GM19455 (cell line): ENCODE data around the gene GAPVD1.
"Not testable (repeated sequence)": the region's sequence is repeated elsewhere in the genome, so short reads cannot be mapped to it uniquely, and the experiment has no call there.

Experiments used
- ATAC-seq: cut with Tn5 transposase; IDR thresholded peaks from one replicate; pipeline ENCODE4 v1.9.1; 2021; ENCODE audit not compliant: unreplicated experiment

The GAPVD1 gene

GRCh38 chr9:125366676-125367075 is 105.0 kb downstream of the GAPVD1 start:
- ATAC-seq, result no peak

- ATAC-seq, result no peak
These were observed 109.2 kb downstream of the GAPVD1 start for GRCh38 chr9:125370786-125371185.

GRCh38 chr9:125372441-125373226 is 111.0 kb downstream of the GAPVD1 start:
- ATAC-seq, result no peak

GRCh38 chr9:125374443-125375309 is 113.0 kb downstream of the GAPVD1 start:
- peak; percentile 55 for ATAC-seq

GRCh38 chr9:125375820-125376219 is 114.2 kb downstream of the GAPVD1 start:
- no peak for ATAC-seq

- ATAC-seq, result no peak
These were observed 114.9 kb downstream of the GAPVD1 start for GRCh38 chr9:125376261-125377226.

GRCh38 chr9:125377584-125378250 is 116.1 kb downstream of the GAPVD1 start:
- no peak for ATAC-seq

- no peak for ATAC-seq
These were observed 117.2 kb downstream of the GAPVD1 start for GRCh38 chr9:125378778-125379177.

GRCh38 chr9:125379208-125379607 is 117.6 kb downstream of the GAPVD1 start:
- ATAC-seq, result no peak

GRCh38 chr9:125380406-125380805 is 118.8 kb downstream of the GAPVD1 start:
- ATAC-seq, result no peak

- ATAC-seq, result no peak
These were observed 126.4 kb downstream of the GAPVD1 start for GRCh38 chr9:125387861-125388524.

- no peak for ATAC-seq
These were observed 127.4 kb downstream of the GAPVD1 start for GRCh38 chr9:125388978-125389377.

GRCh38 chr9:125391704-125392103 is 130.1 kb downstream of the GAPVD1 start:
- no peak for ATAC-seq

GRCh38 chr9:125393426-125393825 is 131.8 kb downstream of the GAPVD1 start:
- ATAC-seq, result no peak

- no peak for ATAC-seq
These were observed 135.2 kb downstream of the GAPVD1 start for GRCh38 chr9:125396799-125397198.

- no peak for ATAC-seq
These were observed 136.1 kb downstream of the GAPVD1 start for GRCh38 chr9:125397736-125398135.

GRCh38 chr9:125398243-125398642 is 136.6 kb downstream of the GAPVD1 start:
- ATAC-seq, result no peak

- ATAC-seq, result no peak
These were observed 137.5 kb downstream of the GAPVD1 start for GRCh38 chr9:125399165-125399564.

- ATAC-seq, result no peak
These were observed 138.0 kb downstream of the GAPVD1 start for GRCh38 chr9:125399666-125400065.

GRCh38 chr9:125400232-125400631 is 138.6 kb downstream of the GAPVD1 start:
- not testable (repeated sequence) for ATAC-seq
